D721Med (cell line): Measurements from ENCODE around the gene PMM1.
A peak's percentile ranks its signal among the peaks of the same experiment; 100 is the strongest.

Experiments used
- DNase-seq: peaks from one replicate; pipeline ENCODE4 v3.0.0; 2011; ENCODE audit warnings: low spot score; ENCODE audit not compliant: insufficient read length
- FAIRE-seq: peaks from 2 replicates; lab custom pipeline; 2011; peaks lifted over from hg19 to GRCh38; lab: Jason Lieb, UNC
- TF ChIP-seq, protein P1 (sequence below): IDR thresholded peaks from 2 replicates; pipeline ENCODE4 v1.5.1; 2012; ENCODE audit warnings: mild to moderate bottlenecking, control low read depth; ENCODE audit not compliant: insufficient read depth; ENCODE audit errors: missing control alignments

Gene PMM1

DNA sequence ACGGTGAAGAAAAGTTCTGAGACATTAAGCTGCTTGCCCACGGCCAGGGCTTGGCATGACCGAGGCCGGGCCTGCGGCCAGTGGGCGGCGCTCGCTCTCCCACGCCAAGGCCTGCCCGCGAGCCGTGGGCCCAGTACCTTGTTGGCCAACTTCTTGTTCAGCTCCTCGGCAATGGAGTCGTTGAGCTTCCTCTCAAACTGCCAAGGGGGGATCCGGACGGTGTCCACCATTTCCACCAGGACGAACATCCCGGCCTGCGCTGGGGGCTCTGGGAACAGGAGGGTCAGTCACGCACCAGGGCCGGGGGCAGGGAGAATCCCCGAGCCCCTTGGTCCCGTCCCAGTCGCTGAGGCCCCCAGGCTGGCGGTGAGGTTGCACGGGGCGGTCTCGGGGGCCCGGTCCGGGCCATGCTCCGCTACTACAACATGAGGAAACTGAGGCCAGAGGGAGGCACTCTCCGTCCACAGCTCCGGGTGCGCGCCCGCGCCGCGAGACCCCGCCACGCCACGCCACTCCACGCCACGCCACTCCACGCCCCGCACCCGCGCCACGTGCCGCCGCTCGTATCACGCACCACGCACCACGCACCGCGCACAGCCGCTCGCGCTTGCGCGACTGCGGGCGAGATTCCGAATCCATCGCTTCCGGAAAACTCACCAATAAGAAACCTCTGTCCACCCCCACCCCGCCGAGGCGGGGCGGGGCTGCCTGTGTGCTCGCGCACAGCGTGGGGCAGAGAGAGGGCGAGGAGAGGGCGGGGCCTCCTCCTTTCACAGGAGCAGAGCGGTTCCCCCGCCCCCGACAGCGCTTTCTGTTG, 45.6 kb downstream of the PMM1 start, which contains the start of gene POLR3H:
Gene POLR3H (minus strand): TSS at position 617 of the 817 bp plus-strand sequence. CDS start 369 bp downstream, at position 248.
- TF ChIP-seq, protein P1, sequence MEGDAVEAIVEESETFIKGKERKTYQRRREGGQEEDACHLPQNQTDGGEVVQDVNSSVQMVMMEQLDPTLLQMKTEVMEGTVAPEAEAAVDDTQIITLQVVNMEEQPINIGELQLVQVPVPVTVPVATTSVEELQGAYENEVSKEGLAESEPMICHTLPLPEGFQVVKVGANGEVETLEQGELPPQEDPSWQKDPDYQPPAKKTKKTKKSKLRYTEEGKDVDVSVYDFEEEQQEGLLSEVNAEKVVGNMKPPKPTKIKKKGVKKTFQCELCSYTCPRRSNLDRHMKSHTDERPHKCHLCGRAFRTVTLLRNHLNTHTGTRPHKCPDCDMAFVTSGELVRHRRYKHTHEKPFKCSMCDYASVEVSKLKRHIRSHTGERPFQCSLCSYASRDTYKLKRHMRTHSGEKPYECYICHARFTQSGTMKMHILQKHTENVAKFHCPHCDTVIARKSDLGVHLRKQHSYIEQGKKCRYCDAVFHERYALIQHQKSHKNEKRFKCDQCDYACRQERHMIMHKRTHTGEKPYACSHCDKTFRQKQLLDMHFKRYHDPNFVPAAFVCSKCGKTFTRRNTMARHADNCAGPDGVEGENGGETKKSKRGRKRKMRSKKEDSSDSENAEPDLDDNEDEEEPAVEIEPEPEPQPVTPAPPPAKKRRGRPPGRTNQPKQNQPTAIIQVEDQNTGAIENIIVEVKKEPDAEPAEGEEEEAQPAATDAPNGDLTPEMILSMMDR = peak; percentile 67
- peak; percentile 55 for DNase-seq
- no peak for FAIRE-seq

DNA sequence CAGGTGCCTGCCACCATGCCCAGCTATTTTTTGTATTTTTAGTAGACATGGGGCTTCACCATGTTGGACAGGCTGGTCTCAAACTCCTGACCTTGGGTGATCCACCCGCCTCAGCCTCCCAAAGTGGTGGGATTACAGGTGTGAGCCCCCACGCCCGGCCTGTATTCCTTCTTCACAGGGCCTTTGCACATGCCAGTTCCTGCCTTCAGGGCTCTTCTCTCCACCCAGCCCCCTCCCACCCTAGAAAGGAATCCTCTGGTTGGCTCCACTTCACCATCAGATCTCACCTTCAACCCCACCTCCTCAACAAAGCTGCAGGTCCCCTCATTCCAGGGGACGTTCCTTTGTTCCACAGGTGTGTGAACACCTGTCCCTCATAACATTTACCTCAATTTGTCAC, 47.4 kb downstream of the PMM1 start:
- DNase-seq (no peak), FAIRE-seq (no peak)
- TF ChIP-seq, protein P1 = no peak

DNA sequence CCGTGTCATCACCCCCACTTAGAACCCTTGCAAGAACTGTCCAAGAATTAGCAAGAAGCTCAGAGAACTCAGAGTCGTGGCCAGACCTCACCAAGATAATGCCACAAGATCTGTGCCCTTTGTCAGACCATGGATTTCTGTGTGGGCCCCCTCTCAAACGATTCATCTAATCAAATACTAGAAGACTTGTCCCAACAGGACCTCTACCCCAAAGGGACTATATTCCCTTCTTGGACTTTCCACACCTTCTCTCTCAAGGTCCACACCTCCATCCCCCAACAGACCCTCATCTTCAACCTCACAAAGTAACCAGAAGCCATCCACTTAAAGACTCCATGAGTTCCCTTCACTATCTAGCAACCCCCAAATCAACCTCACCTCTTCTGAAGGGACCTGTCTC, 48.2 kb downstream of the PMM1 start:
- FAIRE-seq (no peak), DNase-seq (no peak)
- TF ChIP-seq, protein P1 = no peak

DNA sequence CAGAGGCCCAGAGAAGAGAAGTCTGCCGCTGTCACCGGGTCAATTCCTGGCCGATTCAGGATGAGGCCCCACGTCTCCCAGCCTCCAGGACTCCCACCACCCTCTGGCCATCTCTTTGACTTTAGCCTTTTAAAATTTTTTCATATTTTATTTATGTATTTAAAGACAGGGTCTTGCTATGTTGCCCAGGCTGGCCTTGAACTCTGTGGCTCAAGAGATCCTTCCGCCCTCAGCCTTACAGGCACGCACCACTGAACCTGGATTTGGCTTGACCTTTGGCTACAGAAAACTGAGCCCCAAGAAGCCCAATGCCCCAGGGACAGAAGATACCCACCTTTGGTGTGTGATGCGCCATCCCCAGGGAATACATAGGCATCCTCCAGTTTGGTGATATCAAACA, 49.3 kb downstream of the PMM1 start:
- no peak for FAIRE-seq
- DNase-seq = no peak
- TF ChIP-seq, protein P1 = no peak

DNA sequence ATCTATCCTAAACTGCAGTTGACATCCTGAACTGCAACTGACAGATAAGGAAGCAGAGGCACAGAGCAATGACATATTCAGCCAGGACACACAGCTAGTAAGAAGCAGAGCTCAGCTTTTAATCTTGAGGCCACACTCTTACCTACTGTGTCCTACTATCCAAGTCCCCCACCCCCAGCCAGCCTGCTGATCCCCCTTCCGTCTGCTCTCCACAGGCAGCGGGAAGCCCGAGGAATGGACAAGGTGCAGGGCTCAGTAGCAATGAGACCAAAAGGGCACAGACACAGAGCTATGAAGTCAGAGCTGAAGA, 49.7 kb downstream of the PMM1 start:
- DNase-seq = no peak
- TF ChIP-seq, protein P1 = no peak
- no peak for FAIRE-seq

DNA sequence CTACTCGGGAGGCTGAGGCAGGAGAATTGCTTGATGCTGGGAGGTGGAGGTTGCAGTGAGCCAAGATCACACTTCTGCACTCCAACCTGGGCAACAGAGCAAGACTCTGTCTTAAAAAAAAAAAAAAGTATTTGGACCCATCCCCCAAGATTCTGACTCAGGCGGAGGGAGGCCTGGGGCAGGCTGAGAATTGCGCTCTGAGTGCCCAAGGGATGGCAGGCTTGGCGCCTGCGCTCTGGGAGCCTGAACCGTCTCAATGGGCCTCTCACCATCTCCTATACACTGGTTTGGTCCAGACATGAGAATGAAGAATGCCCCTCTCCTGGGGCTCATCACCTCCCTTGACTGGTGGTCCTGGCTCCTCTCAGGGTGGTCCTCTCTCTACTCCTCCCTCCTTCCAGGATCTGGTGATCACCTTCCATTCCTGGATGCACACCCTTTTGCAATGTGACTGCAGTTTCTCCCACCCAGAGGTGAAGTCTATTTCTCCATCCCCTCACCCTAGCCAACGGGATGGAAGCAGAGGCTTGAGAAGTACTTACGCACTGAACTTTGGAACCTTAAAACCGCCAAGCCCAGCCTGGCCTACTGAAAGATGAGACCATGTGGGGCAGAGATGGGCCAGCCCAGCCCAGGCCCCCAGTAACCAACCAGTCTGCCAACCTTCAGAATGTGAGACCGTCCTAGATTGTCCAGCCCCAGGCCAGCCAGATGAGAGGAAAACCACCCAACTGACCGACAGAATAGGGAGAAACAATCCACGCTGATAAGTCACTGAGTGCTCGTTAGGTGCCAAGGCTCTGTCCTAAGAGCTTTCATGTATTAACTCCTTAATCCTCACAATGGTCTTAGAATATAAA, 50.3 kb downstream of the PMM1 start:
- FAIRE-seq (no peak), DNase-seq (no peak)
- TF ChIP-seq, protein P1 = no peak

DNA sequence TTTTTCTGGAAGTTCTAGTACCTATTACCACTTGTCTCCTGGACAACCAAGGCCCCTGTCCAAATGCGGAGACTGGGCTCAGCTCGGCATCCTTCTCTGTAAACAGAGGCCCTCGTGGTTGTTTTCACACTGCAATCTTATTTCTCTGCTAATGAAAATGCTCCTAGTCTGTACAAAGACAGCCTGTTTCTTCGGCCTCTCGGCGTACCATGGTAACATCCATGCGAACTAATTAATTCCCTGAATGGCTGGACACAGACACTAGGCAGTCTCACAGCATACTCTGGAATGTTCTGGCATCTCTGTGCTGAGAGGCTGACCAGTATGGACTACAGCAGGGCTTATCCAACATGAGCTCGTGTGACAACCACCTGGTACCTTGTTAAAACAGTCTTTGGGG, 51.1 kb downstream of the PMM1 start:
- DNase-seq (no peak), FAIRE-seq (no peak)
- TF ChIP-seq, protein P1 = no peak
